Effector memory CD8-positive, alpha-beta T cell (primary cell): ENCODE measurements around the gene PDGFD.
A peak's percentile ranks its signal among the peaks of the same experiment; 100 is the strongest.

ENCODE experiments used
- ATAC-seq: fragments of 150-1000 bp; cut with Tn5 transposase; replicated peaks from 2 replicates; pipeline ENCODE4 v1.10.0; 2021; ENCODE audit warnings: mild to moderate bottlenecking, moderate library complexity
- DNase-seq, 3 experiments: peaks; one replicate each; pipeline ENCODE4 v3.0.0; 2021
- H3K27ac Mint-ChIP-seq, 2 donors: one replicate each; pipeline ENCODE4 v1.8.0; 2022; ENCODE audit warnings: mild to moderate bottlenecking in 2 of 2, mixed read lengths in 2 of 2, moderate library complexity in 2 of 2
- H3K27me3 Mint-ChIP-seq, 2 donors: one replicate each; pipeline ENCODE4 v1.8.0; 2022; ENCODE audit warnings: mixed read lengths in 2 of 2
- H3K36me3 Mint-ChIP-seq: one replicate; pipeline ENCODE4 v1.8.0; 2022; ENCODE audit warnings: mild to moderate bottlenecking, moderate library complexity, mixed read lengths; ENCODE audit not compliant: insufficient read depth
- H3K4me1 Mint-ChIP-seq, 2 donors: one replicate each; pipeline ENCODE4 v1.8.0; 2022; ENCODE audit warnings: low read depth in 2 of 2, mixed read lengths in 2 of 2
- H3K4me3 Mint-ChIP-seq, 2 donors: one replicate each; pipeline ENCODE4 v1.8.0; 2022; ENCODE audit warnings: mild to moderate bottlenecking in 2 of 2, mixed read lengths in 2 of 2, moderate library complexity in 2 of 2
- H3K9me3 Mint-ChIP-seq, 2 donors: one replicate each; pipeline ENCODE4 v1.8.0; 2022; ENCODE audit warnings: mixed read lengths in 2 of 2

The PDGFD gene

DNA sequence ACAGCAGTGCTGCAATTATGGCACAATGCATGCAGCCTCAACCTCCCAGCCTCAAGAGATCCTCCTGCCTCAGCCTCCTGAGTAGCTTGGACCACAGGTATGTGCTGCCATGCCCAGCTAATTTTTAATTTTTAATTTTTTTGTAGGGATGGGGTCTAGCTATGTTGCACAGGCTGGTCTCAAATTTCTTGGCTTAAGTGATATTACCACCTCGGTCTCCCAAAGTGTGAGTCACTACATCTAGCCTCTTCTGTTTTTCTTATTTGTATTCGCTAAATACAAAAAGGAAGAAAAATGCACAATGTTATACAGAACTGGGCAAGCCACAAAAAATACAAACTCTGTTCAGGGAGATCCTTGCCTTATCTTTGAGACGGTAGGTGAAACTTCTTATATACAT lies 65.4 kb downstream of the PDGFD start:
- peaks cover 2 to 6% of the 10 kb centered on the region in 2 donors for H3K4me1 Mint-ChIP-seq
- DNase-seq (no peak), ATAC-seq (no peak)
- H3K27me3 Mint-ChIP-seq = no peaks in the 10 kb centered on the region
- H3K36me3 Mint-ChIP-seq = no peaks in the 10 kb centered on the region
- peak overlapping the region in 1 of 2 donors; percentile 25 for H3K27ac Mint-ChIP-seq
- no peak overlapping the region for H3K4me3 Mint-ChIP-seq
- H3K9me3 Mint-ChIP-seq = no peaks in the 10 kb centered on the region

GRCh38 chr11:104098132-104098531 lies 65.8 kb downstream of the PDGFD start:
- Mint-ChIP-seq H3K27ac (no peak overlapping the region), H3K27me3 (no peaks in the 10 kb centered on the region), H3K9me3 (no peaks in the 10 kb centered on the region), H3K36me3 (no peaks in the 10 kb centered on the region), H3K4me3 (no peak overlapping the region), H3K4me1 (peaks cover 2 to 6% of the 10 kb centered on the region in 2 donors)
- no peak for DNase-seq
- ATAC-seq = no peak

DNA sequence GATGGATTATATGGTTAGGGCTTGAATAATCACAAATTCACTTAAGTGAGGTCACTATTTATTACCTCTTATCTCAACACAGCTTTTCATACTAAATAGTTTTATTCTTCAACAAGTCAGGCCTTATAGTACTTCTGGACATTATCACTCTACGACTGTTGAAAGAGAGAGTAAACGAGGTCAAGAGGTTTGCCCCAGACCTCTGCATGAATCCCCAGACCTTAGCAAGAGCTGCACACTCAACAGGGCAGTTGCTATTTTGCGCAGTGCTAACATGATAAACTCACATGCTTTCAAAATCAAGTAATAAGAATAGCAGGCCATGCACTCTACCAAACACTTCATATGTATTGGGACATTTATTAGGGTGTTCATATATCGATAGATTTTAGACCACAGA lies 67.0 kb downstream of the PDGFD start:
- H3K36me3 Mint-ChIP-seq = no peaks in the 10 kb centered on the region
- no peaks in the 10 kb centered on the region for H3K27me3 Mint-ChIP-seq
- H3K9me3 Mint-ChIP-seq = no peaks in the 10 kb centered on the region
- ATAC-seq = no peak
- no peak overlapping the region for H3K27ac Mint-ChIP-seq
- peaks cover 2 to 6% of the 10 kb centered on the region in 2 donors for H3K4me1 Mint-ChIP-seq
- no peak overlapping the region for H3K4me3 Mint-ChIP-seq
- DNase-seq = no peak

- Mint-ChIP-seq H3K4me3 (no peak overlapping the region), H3K36me3 (no peaks in the 10 kb centered on the region), H3K9me3 (no peaks in the 10 kb centered on the region), H3K27me3 (no peaks in the 10 kb centered on the region), H3K4me1 (peaks cover 2 to 6% of the 10 kb centered on the region in 2 donors), H3K27ac (no peak overlapping the region)
- DNase-seq = no peak
- ATAC-seq = no peak
These were observed 68.2 kb downstream of the PDGFD start for GRCh38 chr11:104095791-104096190.

DNA sequence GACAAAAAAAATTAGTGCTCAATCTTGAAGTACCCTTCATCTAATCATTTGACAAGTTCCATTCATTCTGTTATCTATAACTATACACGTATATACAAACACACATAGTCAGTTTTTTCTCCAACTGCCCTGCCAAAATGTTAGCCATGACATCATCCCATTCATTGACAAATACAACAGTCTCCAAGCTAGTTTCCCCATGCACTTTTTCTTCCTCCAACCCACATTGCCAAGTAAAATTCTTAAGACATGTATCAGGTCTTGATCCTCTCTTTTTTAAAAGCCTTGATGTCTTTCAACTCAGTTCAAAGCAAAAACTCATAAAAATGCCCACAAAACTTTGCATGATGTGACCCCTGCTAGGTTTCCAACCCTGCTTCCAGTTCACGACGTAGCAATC lies 69.4 kb downstream of the PDGFD start:
- Mint-ChIP-seq H3K36me3 (no peaks in the 10 kb centered on the region), H3K4me3 (no peak overlapping the region), H3K9me3 (no peaks in the 10 kb centered on the region), H3K27me3 (no peaks in the 10 kb centered on the region), H3K4me1 (peaks cover 2 to 6% of the 10 kb centered on the region in 2 donors), H3K27ac (no peak overlapping the region)
- no peak for ATAC-seq
- no peak for DNase-seq

DNA sequence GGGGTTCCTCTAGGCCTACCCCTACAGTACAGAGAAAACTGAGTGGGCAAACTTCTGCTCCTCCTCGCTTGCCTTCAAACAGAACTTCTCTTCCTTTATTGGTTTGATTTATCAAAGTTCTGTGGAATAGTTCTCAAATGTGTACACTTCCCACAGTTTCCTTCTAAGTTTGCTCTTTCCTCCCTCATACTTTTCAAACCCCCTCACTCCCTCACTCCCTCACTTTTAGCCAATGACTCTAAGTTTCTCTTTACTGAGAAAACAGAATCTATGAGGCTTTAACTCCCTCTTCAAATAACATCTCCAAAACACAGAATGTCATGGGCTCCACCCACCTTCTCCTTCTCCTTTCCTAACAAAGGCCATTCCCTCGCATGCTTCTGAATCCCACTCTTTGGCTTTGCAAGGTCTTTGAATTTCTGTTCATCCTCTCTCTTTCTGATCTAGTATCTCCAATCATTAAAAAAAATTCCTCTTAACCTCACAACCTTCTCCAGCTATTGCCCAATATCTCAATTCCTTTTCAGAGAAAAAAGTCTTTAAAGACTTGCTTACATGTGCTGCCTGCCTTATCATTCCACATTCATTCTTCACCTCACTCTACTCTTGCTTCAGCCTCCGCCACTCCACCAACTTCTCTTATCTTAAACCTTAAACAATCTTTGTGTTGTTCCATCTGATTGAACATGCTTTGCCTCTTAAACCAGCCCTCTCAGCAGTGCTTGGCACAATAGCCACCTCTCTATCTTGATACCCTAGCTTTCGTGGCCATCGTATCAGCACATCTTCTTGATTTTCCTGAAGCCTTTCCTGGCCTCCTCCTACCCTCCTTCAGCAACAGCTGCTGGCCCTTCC lies 70.3 kb downstream of the PDGFD start:
- H3K9me3 Mint-ChIP-seq = no peaks in the 10 kb centered on the region
- peaks cover 2 to 6% of the 10 kb centered on the region in 2 donors for H3K4me1 Mint-ChIP-seq
- DNase-seq (no peak), ATAC-seq (no peak)
- no peak overlapping the region for H3K4me3 Mint-ChIP-seq
- no peaks in the 10 kb centered on the region for H3K27me3 Mint-ChIP-seq
- H3K27ac Mint-ChIP-seq = no peak overlapping the region
- H3K36me3 Mint-ChIP-seq = no peaks in the 10 kb centered on the region

DNA sequence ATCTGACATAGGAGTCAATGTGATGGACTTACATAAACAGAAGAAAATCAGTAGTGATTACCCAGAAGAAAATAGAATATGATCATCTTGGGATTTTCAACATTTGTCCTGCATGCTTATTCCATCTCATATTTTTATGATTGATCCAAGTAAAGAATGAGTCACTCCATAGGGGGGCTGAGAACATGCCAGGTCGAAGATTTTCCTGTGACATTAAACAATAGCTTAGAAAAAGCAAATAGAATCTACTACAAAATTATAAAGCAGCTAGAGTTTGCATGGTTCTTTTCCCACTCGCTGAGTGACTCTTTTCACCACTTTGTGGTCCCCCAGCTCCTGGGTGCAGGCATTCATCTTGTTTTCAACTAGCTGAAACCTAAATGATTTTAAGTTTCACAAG lies 71.2 kb downstream of the PDGFD start:
- Mint-ChIP-seq H3K36me3 (no peaks in the 10 kb centered on the region), H3K4me1 (peaks cover 0 to 6% of the 10 kb centered on the region in 2 donors), H3K27me3 (no peaks in the 10 kb centered on the region), H3K27ac (no peak overlapping the region), H3K9me3 (no peaks in the 10 kb centered on the region), H3K4me3 (no peak overlapping the region)
- no peak for DNase-seq
- no peak for ATAC-seq

DNA sequence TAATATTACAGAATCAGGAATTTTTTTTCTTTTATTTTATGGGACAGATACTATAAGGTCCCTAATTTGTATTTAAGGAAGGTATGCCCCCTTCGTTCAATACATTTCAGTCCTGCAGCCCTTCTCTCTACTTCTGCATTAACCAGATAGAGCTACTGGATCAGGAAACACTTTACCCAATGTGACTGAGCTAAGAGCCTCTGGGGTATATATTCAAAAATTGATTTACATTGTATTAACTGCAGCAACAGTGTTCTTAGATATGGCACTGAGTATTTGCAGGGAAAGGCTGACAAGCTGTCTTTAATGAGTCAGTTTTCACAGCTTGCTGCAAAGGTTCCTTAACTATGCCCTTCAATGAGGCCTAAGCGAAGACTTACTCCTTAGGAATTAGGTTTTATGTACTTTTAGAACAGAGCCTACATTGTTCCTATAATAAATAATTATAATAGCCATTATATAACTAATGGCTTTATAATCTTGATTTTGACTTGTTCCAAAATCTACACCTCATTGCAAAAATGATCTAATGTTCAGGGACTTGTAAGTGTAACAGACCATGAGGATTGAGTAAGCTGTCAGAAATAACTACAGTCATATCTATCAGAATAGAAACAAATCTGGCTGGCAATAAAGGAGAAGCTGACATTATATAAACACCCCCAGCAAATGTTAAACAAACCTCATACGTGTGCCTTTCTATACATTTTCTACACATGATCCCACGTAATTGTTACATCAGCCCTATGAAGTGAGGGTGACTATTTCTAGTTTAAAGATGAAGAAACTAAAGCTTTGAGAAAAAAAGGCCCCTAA lies 72.5 kb downstream of the PDGFD start:
- Mint-ChIP-seq H3K27ac (no peak overlapping the region), H3K4me1 (peaks cover 0 to 6% of the 10 kb centered on the region in 2 donors), H3K9me3 (no peaks in the 10 kb centered on the region), H3K4me3 (no peak overlapping the region), H3K27me3 (no peaks in the 10 kb centered on the region), H3K36me3 (no peaks in the 10 kb centered on the region)
- ATAC-seq = no peak
- DNase-seq = no peak

DNA sequence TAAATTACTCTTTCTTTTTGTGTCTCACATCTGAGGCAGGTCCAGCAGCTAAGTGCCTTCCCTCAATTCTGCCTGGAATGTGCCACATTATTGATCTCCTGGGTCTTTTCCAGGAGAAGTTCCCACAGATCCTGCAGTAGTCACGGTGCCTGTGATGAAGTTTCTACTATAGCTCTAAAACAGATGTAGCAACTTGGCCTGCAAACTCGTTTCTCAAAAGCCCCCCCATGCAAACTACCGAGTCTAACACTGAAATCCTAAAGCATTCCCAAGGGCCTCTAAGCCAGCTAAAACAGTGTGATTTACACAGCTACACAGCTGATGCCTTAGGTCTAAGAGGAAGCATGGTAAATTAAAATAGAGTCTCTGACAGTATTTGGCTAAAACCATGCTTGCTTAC lies 73.2 kb downstream of the PDGFD start:
- Mint-ChIP-seq H3K9me3 (no peaks in the 10 kb centered on the region), H3K27me3 (no peaks in the 10 kb centered on the region), H3K4me3 (no peak overlapping the region), H3K36me3 (no peaks in the 10 kb centered on the region), H3K4me1 (peaks cover 0 to 6% of the 10 kb centered on the region in 2 donors), H3K27ac (no peak overlapping the region)
- no peak for DNase-seq
- no peak for ATAC-seq

DNA sequence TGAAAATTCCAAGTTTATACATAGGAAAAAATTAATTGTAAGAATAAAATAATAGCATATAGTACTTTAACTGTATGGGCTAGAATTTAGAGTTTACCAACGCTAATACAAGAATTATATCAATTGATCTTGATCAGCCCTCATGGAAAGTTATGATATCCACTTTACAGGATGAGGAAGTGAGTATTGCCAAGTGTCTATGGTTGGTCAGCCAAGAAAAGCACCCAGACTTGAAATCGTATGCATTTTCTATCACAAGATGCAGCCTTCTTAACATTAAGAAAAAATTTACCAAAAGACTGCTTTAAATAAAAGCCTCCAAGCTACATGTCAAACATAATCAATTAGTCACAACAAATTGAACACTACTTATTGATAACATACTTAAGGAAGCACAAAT lies 74.5 kb downstream of the PDGFD start:
- ATAC-seq (no peak), DNase-seq (no peak)
- Mint-ChIP-seq H3K4me3 (no peak overlapping the region), H3K36me3 (no peaks in the 10 kb centered on the region), H3K27ac (no peak overlapping the region), H3K4me1 (peaks cover 0 to 6% of the 10 kb centered on the region in 2 donors), H3K9me3 (no peaks in the 10 kb centered on the region), H3K27me3 (no peaks in the 10 kb centered on the region)

DNA sequence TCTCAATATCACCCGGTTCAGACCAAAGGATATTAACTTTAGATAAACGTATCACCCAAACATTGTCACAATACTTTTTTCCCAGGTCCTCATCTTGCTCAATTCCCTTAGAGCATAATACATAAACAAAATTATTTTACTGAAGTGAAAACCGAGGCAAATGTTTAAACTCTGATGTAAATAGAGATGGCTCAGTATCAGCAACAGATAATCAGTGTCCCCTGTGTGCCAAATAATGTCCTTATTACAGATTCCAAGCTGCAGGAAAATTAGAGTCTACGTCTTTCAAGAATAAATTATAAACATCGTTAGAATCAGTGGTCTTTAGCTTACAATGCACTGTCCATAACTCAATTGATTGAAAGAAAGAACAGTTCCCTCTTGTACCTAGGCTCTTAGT lies 77.3 kb downstream of the PDGFD start:
- DNase-seq (no peak), ATAC-seq (no peak)
- Mint-ChIP-seq H3K27ac (no peak overlapping the region), H3K9me3 (no peaks in the 10 kb centered on the region), H3K4me3 (no peak overlapping the region), H3K4me1 (no peaks in the 10 kb centered on the region), H3K27me3 (no peaks in the 10 kb centered on the region), H3K36me3 (no peaks in the 10 kb centered on the region)

DNA sequence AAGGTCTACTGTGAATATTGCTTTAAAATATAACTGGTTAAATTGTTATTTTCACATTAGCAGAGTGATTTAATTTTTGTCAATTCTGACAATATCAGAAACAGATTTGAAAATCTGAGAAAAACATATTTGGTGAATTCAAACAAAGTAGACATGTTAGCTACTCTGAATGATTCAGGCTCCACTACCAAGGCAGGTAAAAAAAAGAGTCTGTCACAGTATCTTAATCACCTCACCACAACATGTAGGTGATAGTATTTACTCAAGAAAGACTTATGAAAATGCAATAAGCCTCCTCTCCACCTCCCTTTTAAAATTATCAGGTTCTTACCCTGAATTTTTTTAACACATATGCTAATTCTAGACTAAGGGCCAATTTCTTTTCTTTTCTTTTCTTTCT lies 85.0 kb downstream of the PDGFD start:
- H3K4me3 Mint-ChIP-seq = no peak overlapping the region
- no peak for ATAC-seq
- H3K27ac Mint-ChIP-seq = no peak overlapping the region

GRCh38 chr11:104078245-104078644 lies 85.7 kb downstream of the PDGFD start:
- DNase-seq (no peak), ATAC-seq (no peak)
- Mint-ChIP-seq H3K4me3 (no peak overlapping the region), H3K27me3 (no peaks in the 10 kb centered on the region), H3K9me3 (no peaks in the 10 kb centered on the region), H3K36me3 (no peaks in the 10 kb centered on the region), H3K4me1 (no peaks in the 10 kb centered on the region), H3K27ac (no peak overlapping the region)

More for the DNA sequence above, 85.0 kb downstream of the PDGFD start:
- H3K36me3 Mint-ChIP-seq = no peaks in the 10 kb centered on the region
- no peaks in the 10 kb centered on the region for H3K9me3 Mint-ChIP-seq
- no peak for DNase-seq
- H3K27me3 Mint-ChIP-seq = no peaks in the 10 kb centered on the region
- H3K4me1 Mint-ChIP-seq = no peaks in the 10 kb centered on the region

DNA sequence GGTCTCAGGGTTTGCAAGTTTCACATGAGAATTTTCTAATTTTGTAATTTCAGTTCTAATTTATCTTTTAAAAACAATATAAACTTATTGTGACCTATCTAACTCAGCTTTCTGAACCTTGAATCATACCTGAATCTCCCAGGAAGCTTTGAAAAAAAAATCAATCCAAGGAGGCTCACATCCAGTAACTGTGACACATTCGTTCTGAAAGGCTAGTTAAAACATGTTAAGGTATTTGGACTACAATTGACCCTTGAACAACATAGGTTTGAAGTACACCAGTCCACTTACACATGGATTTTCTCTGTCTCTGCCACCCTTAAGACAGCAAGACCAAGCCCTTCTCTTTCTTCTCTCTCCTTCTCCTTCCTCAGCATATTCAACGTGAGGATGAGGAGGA lies 87.5 kb downstream of the PDGFD start:
- Mint-ChIP-seq H3K9me3 (no peaks in the 10 kb centered on the region), H3K4me1 (no peaks in the 10 kb centered on the region), H3K27ac (no peak overlapping the region), H3K36me3 (no peaks in the 10 kb centered on the region), H3K27me3 (no peaks in the 10 kb centered on the region), H3K4me3 (no peak overlapping the region)
- no peak for DNase-seq
- no peak for ATAC-seq
